Liver (tissue), 9 donors: ENCODE results near the gene C3orf85. TPM values are rescaled to one million over a fixed set of nuclear protein-coding genes. Genes with fewer than 3 reads are reported as not detected.

Source experiments
- DNase-seq: peaks from one replicate; pipeline ENCODE4 v3.0.0-alpha.2; 2017; ENCODE audit warnings: low spot score
- H3K27ac ChIP-seq, 2 donors: one replicate each; pipeline ENCODE4 v1.7.0; 2013; ENCODE audit warnings: inconsistent platforms in 2 of 2, low read length in 2 of 2, control low read depth in 1 of 2, low read depth in 1 of 2, mild to moderate bottlenecking in 1 of 2
- H3K27me3 ChIP-seq, 4 donors: one replicate each; pipeline versions ENCODE4 v1.6.1 to v1.7.0; 2013; ENCODE audit warnings: low read length in 3 of 4, inconsistent platforms in 1 of 4, mild to moderate bottlenecking in 1 of 4, moderate library complexity in 1 of 4; ENCODE audit not compliant: control insufficient read depth in 4 of 4, insufficient read depth in 4 of 4
- H3K36me3 ChIP-seq, 4 donors: one replicate each; pipeline versions ENCODE4 v1.6.1 to v1.7.0; 2013; ENCODE audit warnings: low read length in 3 of 4, mild to moderate bottlenecking in 3 of 4, low read depth in 1 of 4, moderate library complexity in 1 of 4; ENCODE audit not compliant: control insufficient read depth in 4 of 4, insufficient read depth in 3 of 4
- H3K4me1 ChIP-seq, 4 donors: one replicate each; pipeline versions ENCODE4 v1.6.1 to v1.7.0; 2013; ENCODE audit warnings: low read length in 3 of 4, mild to moderate bottlenecking in 3 of 4, moderate library complexity in 1 of 4; ENCODE audit not compliant: control insufficient read depth in 4 of 4, insufficient read depth in 4 of 4
- H3K4me3 ChIP-seq, 3 donors: one replicate each; pipeline versions ENCODE4 v1.6.1 to v1.7.0; 2013; ENCODE audit warnings: low read length in 3 of 3, control low read depth in 1 of 3, low read depth in 1 of 3, mild to moderate bottlenecking in 1 of 3
- H3K9ac ChIP-seq, 2 donors: one replicate each; pipeline ENCODE4 v1.7.0; 2013; ENCODE audit warnings: low read length in 2 of 2, mild to moderate bottlenecking in 2 of 2, moderate library complexity in 2 of 2, control low read depth in 1 of 2, low read depth in 1 of 2
- H3K9me3 ChIP-seq, 4 donors: one replicate each; pipeline versions ENCODE4 v1.6.1 to v1.7.0; 2013; ENCODE audit warnings: low read length in 3 of 4; ENCODE audit not compliant: control insufficient read depth in 4 of 4
- ATF3 ChIP-seq: IDR thresholded peaks from 2 replicates; pipeline ENCODE4 v1.6.1; 2016; ENCODE audit warnings: antibody characterized with exemption
- CTCF ChIP-seq: fragments of 150-350 bp; IDR thresholded peaks from 2 replicates; pipeline ENCODE4 v1.5.1; 2017; ENCODE audit warnings: improper control_type of control experiment, low read depth, low read length; ENCODE audit not compliant: missing input control
- EGR1 ChIP-seq, 2 donors: IDR thresholded peaks; 2 replicates each; pipeline ENCODE4 v1.6.1; 2016 to 2018; ENCODE audit warnings: antibody characterized with exemption in 2 of 2, low read depth in 2 of 2
- FOXA1 ChIP-seq: IDR thresholded peaks from 2 replicates; pipeline ENCODE4 v1.6.1; 2016; ENCODE audit warnings: antibody characterized with exemption
- FOXA2 ChIP-seq: IDR thresholded peaks from 2 replicates; pipeline ENCODE4 v1.6.1; 2016; ENCODE audit warnings: antibody characterized with exemption
- GABPA ChIP-seq, 2 donors: IDR thresholded peaks in 1 of 2; conservative IDR thresholded peaks in 1 of 2; 2 replicates each; pipeline ENCODE4 v1.6.1; 2016; ENCODE audit warnings: antibody characterized with exemption in 2 of 2, mild to moderate bottlenecking in 1 of 2, moderate library complexity in 1 of 2
- HNF4A ChIP-seq, 2 donors: conservative IDR thresholded peaks; 2 replicates each; pipeline ENCODE4 v1.6.1; 2016; ENCODE audit warnings: antibody characterized with exemption in 2 of 2, mild to moderate bottlenecking in 2 of 2
- HNF4G ChIP-seq: IDR thresholded peaks from 2 replicates; pipeline ENCODE4 v1.6.1; 2016; ENCODE audit warnings: antibody characterized with exemption
- JUND ChIP-seq, 2 donors: IDR thresholded peaks; 2 replicates each; pipeline ENCODE4 v1.6.1; 2016; ENCODE audit warnings: antibody characterized with exemption in 2 of 2
- MAX ChIP-seq: IDR thresholded peaks from 2 replicates; pipeline ENCODE4 v1.6.1; 2016; ENCODE audit warnings: antibody characterized with exemption
- NR2F2 ChIP-seq: IDR thresholded peaks from 2 replicates; pipeline ENCODE4 v1.6.1; 2016; ENCODE audit warnings: antibody characterized with exemption
- RAD21 ChIP-seq, 2 donors: IDR thresholded peaks; 2 replicates each; pipeline ENCODE4 v1.6.1; 2016; ENCODE audit warnings: antibody characterized with exemption in 2 of 2, mild to moderate bottlenecking in 2 of 2
- REST ChIP-seq: IDR thresholded peaks from 2 replicates; pipeline ENCODE4 v1.6.1; 2016; ENCODE audit warnings: antibody characterized with exemption, mild to moderate bottlenecking
- RXRA ChIP-seq, 2 donors: IDR thresholded peaks; 2 replicates each; pipeline ENCODE4 v1.6.1; 2017 to 2018; ENCODE audit warnings: antibody characterized with exemption in 2 of 2, mild to moderate bottlenecking in 1 of 2
- SP1 ChIP-seq: IDR thresholded peaks from 2 replicates; pipeline ENCODE4 v1.6.1; 2018; ENCODE audit warnings: antibody characterized with exemption, mild to moderate bottlenecking
- TAF1 ChIP-seq: conservative IDR thresholded peaks from 2 replicates; pipeline ENCODE4 v1.6.1; 2016; ENCODE audit warnings: antibody characterized with exemption, mild to moderate bottlenecking
- YY1 ChIP-seq: IDR thresholded peaks from 2 replicates; pipeline ENCODE4 v1.6.1; 2016; ENCODE audit warnings: antibody characterized with exemption, mild to moderate bottlenecking
- ZBTB33 ChIP-seq: IDR thresholded peaks from 2 replicates; pipeline ENCODE4 v1.6.1; 2016; ENCODE audit warnings: antibody characterized with exemption
- WGBS: extraction: QIAGEN DNeasy Blood & Tissue Kit; methylation state at CpG from one replicate; pipeline ENCODE4 v1.1.7; 2013; 5-methylcytosine and 5-hydroxymethylcytosine counted together
- polyA plus RNA-seq, 2 donors: library from polyadenylated mRNA; stranded (reverse) in 1 of 2; unstranded in 1 of 2; fragments of 200-250 nt in 1 of 2; fragments of >200 nt in 1 of 2; fragmentation: Nextera tagmentation in 1 of 2; extraction: Ambion mirVana in 1 of 2; gene quantifications; one replicate each; pipeline versions ENCODE4 v1.2.1 to v1.2.3, GENCODE V29; 2013 to 2015
- total RNA-seq, 2 donors: library from RNA; depleted of rRNA; stranded (reverse); fragments of >200 nt; gene quantifications; one replicate each; pipeline ENCODE4 v1.2.3, GENCODE V29; 2014
- donor health status: healthy.
- donor health status: healthy.
- donor health status: healthy.
- donor health status: healthy.
- donor health status: healthy.

The C3orf85 gene
- total and polyA plus RNA-seq, 4 donors = 7.9 to 46.4 (median 8.5) TPM; not detected in 1

GRCh38 chr3:109112946-109113760 lies 23.4 kb upstream of the C3orf85 start (continued):
- TF ChIP-seq HNF4G (no peak), ATF3 (no peak)

- 83% methylated on average over 4 of the region's 4 CpGs for WGBS
- TF ChIP-seq FOXA1 = no peak
- TF ChIP-seq TAF1 = no peak
- TF ChIP-seq REST = no peak
- TF ChIP-seq CTCF = no peak
- no peak for TF ChIP-seq NR2F2
- TF ChIP-seq RXRA (IDR thresholded peaks at IDR 0.05) = no peak
- no peak for TF ChIP-seq GABPA (IDR thresholded peaks at IDR 0.05 in 1 of 2, conservative IDR thresholded peaks at IDR 0.05 in 1 of 2)
- TF ChIP-seq HNF4G = no peak
- no peak for TF ChIP-seq HNF4A (conservative IDR thresholded peaks at IDR 0.05)
- TF ChIP-seq RAD21 (IDR thresholded peaks at IDR 0.05) = no peak
- TF ChIP-seq FOXA2 = no peak
- no peak for TF ChIP-seq MAX
- TF ChIP-seq EGR1 (IDR thresholded peaks at IDR 0.05; ENCODE audit: low read depth in 2 of 2) = no peak
- TF ChIP-seq JUND (IDR thresholded peaks at IDR 0.05) = no peak
- no peak for TF ChIP-seq ATF3
- no peak for TF ChIP-seq ZBTB33
- TF ChIP-seq SP1 = no peak
- no peak for TF ChIP-seq YY1
Observed at GRCh38 chr3:109114746-109115145, 21.8 kb upstream of the C3orf85 start.

More at GRCh38 chr3:109114746-109115145, 21.8 kb upstream of the C3orf85 start:
- Histone ChIP-seq H3K27ac (no peak overlapping the region), H3K9me3 (no peaks in the 10 kb centered on the region), H3K36me3 (no peaks in the 10 kb centered on the region), H3K9ac (no peak overlapping the region), H3K27me3 (no peaks in the 10 kb centered on the region), H3K4me3 (no peak overlapping the region), H3K4me1 (peaks cover 0 to 4% (median 2%) of the 10 kb centered on the region in 4 donors)
- no peak for DNase-seq
